GM19351 (cell line): Measurements from ENCODE around the gene FRMD4B.

ENCODE experiments used
- ATAC-seq: cut with Tn5 transposase; IDR thresholded peaks from one replicate; pipeline ENCODE4 v1.9.1; 2021; ENCODE audit warnings: mild to moderate bottlenecking, moderate library complexity; ENCODE audit not compliant: unreplicated experiment

The FRMD4B gene

DNA sequence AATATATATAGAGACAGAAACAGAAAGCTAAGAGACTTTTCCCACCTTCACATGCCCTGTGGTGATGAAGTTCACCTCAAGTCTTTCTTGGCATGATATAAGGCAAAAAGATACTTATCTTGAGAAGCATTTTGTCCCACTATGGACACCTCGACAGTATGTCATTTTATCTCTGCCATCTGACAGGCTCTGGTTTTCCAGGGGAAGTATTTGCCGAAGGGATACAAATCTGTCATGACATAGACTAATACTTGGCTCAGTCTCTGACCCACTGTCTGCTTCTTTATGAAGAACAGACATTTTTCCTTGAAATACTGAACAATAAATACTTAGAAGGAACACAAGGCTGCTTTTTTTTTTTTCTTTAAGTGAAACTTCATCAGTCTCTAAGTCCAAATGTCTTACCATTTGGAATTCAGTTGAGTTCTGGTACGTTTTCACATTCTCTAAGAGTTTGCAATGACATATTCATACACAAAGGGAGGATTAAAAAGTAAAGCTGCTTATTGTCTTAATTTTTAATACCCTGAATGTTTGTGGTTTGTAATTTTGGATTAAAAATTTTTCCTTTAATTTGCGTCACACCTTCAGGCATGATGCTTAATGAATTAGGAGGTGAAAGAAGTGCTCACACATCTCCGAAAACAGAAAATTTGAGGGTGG lies 175.7 kb downstream of the FRMD4B start:
- no peak for ATAC-seq

DNA sequence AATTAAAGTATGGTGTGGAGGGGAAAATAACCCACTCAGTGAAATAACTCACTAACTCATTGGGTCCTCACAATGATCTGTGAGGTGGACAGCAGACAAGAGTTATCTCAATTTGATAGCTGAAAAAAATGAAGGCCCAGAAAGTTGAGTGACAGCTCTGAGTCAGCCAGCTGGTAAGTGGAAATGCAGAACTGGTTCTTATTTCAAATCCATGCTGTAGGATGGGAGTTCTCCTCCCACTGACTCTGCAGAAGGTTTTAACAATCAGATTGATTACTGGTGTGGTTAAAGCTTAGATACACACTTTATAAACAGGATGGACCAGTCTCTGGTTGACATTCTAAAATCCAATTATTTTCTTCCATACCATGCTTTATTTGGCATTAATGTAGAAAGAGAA lies 176.5 kb downstream of the FRMD4B start:
- ATAC-seq: no peak

DNA sequence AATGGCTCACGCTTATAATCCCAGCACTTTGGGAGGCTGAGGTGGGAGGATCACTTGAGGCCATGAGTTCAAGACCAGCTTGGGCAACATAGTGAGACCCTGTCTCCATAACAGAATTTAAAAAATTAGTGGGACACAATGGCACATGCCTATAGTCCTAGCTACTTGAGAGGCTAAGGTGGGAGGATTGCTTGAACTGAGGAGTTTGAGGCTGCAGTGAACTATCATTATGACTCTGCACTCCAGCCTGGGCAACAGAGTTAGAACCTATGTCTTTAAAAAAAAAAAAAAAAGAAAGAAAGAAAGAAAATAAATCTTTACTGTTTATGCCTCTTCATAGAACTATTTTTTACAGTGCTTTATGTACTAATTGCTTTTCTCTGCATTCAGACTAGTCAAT lies 178.9 kb downstream of the FRMD4B start:
- ATAC-seq: no peak

DNA sequence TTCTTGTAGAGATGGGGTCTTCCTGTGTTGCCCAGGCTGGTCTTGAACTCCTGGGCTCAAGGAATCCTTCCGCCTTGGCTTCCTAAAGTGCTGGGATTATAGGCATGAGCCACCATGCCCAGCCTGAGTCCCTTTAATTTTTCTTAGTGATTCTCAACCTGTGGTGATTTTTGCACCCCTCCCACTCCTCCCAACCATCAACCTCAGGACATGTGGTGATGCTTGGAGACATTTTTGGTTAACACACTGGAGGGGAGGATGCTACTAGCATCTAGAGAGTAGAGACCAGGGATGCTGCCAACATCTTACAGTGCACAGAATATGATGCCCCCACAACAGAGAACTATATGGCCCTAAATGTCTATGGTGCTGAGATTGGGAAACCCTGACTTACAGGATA lies 180.5 kb downstream of the FRMD4B start:
- ATAC-seq: no peak

DNA sequence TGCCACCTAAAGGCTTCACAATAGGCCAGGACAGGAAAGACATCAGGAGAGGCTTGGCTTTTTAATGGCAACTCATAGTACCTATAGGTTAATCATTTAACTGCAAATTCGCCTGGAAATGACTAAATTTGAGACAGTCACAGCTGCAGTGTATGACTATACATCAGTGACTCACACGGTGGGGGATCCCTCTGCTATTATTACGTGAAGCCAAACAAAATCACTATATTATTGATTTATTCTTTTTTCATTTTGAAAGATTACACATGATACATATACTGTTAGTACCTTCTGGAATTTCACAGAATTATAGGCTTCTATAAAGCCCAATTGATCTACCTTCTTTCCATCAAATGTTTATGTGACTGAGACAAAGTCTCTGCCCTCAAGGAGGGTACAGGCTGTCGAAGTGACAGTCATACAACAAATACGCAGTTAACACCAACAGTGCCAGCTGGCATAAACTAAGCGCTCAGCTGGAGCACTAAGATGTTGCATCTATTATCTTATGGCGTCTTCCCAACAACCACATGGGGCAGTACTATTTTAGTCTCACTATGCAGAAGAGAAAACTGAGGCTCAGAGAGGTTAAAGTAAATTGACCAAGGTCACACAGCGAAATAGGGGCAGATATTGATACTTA lies 181.5 kb downstream of the FRMD4B start:
- ATAC-seq: peak; percentile 79

DNA sequence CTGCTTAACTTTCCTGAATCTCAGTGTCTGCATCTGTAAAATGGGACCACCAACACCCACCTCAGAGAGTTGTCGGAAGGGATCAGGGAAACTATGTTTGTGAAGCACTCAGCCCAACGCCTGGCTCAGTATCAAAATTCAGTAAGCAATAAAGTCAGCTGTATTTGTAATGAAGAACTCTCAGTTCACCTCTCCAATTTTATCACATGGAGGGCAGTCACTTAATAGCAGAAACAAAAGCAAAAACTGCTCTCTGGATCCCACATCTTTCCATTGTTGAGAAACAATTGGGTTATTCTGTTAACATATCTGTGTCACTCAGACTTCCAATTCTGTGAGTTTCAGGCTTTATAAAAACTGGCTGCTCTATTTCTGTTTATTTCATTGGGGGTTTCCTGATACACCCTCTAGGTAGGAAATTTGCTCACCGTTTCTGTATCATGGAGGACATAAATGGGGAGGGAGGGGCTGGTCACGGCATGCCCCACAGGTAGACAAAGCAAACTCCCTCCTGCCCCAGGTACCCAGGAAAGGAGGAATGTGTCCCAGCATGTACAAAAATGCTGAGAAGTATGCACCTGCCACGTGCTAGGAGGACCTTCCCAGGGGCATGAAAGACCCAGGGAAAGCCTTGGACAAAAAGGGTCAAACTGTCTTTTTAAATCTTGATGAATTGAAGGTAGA lies 182.1 kb downstream of the FRMD4B start:
- no peak for ATAC-seq

DNA sequence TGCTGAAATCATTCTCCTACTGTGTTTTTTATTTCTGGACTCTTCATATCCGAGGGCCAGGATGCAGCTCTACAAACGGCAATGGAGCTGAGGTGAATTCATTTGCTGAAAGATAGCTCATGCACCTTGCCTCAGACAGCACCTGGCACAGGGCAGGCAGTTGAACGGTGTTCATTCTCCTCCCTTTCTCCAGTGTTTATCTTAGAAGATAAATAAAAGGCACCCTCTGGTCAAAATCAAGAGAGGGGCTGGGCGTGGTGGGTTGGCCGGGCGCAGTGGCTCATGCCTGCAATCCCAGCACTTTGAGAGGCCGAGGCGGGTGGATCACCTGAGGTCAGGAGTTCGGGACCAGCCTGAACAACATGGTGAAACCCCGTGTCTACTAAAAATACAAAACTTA lies 184.2 kb downstream of the FRMD4B start:
- ATAC-seq: no peak

DNA sequence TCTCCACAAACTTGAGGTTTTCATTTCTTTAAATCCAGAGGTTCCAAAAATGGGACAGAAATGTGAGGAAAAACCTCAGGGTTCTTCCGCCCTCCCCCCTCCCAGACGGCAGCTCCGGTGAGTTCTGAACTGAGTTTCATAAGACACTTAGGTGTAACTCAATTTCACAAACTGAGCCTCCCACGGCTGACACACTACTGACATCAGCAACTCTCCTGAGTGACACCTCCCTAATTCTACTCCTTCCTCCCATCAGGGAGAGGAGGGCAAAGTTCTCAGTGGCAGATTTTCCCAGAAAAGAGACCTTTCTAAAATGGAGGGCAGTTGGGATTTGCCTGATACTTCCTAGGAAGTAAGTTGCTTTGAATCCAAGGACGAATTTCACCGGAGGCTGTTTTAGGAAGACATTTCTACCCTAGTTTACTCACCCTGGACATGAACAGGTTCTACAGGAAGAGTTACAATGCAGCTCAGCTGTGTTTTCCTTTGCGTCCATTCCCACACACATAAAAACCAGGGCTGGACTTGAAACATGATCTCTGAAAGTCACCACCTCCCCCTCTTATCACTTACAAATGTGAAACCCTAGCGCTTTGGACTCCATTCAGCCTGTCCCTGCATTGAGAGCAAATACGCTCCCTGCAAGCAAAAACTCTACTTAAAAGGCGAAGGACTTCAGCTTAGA lies 185.4 kb downstream of the FRMD4B start:
- ATAC-seq: no peak

DNA sequence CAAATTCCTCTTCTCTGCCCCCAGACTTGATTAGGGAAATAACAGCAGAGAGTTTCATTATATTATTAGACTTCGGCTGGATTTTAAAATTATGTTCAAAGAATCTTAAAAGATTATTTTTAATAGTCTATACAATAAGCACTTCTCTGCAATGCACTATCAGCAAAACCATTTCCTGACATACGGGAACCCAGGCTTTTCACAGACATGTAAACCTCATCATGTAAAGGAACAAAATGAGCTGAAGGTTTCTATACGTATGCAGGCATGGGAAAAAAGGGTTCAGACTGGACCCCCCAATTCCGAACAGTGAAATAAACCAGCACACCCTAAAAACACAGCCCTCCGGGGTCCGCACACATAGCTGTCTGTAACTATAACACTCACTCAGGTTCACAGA lies 185.9 kb downstream of the FRMD4B start:
- ATAC-seq: no peak

DNA sequence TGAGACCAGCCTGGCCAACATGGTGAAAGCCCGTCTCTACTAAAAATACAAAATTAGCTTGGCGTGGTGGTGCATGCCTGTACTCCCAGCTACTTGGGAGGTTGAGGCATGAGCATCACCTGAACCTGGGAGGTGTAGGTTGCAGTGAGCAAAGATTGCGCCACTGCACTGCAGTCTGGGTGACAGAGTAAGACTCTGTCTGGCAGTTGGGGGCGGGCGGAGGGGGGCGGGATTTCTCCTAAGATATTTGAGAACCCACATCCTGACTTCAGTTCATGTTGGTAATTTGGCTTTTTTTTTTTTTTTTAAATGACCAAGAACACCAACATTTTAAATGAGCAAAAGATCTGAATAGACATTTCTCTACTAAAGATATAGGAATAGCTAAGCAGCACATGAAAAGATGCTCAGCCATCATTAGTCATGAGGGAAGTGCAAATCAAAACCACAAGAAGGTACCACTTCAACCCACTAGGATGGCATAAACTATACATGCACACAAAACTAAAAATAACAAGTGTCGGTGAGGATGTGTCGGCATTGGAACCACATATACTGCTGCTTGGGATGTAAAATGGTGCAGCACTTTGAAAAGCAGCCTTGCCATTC lies 187.9 kb downstream of the FRMD4B start:
- ATAC-seq: no peak

DNA sequence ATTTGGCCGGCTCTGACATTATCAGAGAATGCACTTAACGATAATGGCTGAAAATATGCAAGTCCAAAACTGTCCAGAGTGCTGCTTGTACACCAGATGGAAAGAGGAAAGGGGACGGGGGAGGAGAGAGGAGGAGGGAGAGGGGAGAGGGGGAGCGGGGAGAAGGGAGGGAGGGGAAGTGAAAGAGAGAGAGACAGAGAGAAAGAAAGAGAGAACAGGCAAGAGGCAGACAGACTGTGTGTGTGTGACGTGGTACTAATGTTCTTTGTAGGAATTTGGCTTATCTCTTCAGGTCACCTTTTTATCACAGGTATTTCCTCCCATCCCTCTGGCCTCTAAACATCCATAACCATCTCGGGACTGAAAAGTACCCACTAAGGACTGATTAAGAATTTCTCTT lies 188.4 kb downstream of the FRMD4B start:
- ATAC-seq: no peak

DNA sequence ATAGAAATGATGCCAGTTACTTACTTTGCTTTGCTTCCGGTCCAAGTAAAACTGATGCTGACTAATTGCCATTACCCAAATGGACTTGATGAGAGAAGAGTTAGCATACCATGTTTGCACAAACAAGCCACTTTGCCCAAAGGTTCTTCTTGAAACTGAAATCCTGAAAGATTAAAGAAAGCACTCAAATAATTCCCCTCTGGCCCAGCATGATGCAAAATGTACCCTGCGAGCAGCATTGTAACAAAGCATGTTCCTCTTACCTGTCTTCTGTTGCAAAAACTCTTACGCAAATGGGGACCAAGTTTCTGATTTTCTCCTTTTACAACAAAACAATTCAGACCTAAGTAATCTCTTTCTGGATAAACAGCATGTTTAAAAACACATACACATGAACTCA lies 189.0 kb downstream of the FRMD4B start:
- no peak for ATAC-seq

DNA sequence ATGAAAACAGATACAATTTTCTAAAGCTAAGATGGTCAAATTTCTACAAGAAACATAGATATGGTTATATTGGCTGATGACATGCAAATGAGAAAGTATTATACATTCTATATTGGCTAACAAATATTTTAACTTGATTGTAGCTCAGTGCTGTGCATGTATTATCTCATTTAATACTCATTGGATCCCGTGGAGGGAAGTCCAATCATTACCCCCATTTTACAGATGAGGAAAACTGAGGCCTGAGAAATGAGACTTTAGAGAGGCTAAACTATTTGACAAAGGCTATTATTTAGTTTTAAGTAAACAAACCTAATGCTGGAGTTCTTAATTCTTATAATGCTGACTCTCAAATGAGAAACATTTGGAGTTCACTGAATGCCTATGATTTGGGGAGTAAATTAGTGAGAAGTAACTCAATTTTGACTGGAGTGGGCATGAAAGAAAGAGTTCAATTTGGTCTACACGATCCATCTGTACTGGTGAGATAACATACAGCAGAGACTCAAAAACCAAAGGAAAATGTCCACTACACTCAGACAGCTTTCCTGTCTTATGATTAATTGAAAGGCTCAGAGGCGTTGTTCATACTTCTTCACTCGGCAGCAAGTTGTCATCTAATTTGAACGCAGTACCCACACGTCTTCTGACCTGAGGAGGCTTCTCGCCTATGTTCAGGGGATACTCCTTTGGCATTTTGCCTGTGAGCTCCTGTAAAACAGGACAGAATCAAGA lies 191.3 kb downstream of the FRMD4B start:
- no peak for ATAC-seq

DNA sequence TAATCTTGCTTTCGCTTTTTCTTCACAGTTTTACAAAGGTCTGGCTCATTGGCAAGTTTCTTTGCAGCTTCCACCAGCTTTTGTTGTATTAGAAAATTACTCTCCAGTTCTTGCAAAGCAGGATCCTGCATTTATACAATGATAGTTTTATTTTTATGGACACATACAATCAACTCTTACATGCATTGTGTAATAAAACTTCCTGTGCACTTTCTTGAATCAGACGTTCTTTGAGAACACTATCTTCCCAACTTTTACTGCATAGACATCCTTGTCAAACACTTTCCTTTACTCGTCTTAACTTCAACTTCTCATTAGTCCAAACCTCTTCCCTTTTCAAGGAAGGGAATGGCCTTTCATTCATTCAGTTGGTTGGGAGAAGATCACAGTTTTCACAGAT lies 192.1 kb downstream of the FRMD4B start:
- ATAC-seq: no peak

DNA sequence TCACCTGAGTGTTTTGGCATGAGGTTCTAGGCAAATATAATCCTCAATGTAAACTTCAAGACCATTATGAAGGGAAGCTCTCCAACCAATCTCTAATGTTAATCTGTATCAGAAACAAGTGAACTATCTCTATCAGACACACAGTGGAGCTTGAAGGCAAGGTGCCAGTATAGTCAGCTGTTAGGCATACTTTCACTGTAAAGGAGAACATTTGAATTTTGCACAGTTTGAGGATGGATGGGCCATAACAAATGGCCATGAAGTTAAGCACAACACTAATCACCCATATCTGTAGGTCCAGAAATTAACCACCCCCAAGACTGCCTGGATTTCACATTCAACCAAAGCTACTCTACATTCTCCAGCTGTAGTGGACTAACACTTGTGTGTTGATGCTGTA lies 194.4 kb downstream of the FRMD4B start:
- ATAC-seq: no peak

DNA sequence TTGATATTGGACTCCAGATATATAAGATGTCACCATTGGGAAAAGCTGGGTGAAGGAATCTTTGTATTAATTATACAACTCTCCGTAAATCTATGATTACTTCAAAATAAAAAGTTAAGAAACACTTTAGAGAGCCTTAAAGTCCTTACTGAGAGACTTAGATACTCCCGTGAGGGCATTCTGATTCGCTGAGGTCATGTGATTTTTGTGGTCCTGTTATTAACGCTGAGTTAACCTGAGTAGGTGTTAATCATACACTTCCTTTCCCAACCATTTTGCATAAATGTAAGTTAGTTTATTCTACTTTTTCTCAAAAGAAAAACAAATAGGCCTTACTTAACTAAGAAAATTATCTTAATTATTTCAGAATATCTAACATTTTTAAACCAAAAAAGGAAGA lies 196.4 kb downstream of the FRMD4B start:
- no peak for ATAC-seq

DNA sequence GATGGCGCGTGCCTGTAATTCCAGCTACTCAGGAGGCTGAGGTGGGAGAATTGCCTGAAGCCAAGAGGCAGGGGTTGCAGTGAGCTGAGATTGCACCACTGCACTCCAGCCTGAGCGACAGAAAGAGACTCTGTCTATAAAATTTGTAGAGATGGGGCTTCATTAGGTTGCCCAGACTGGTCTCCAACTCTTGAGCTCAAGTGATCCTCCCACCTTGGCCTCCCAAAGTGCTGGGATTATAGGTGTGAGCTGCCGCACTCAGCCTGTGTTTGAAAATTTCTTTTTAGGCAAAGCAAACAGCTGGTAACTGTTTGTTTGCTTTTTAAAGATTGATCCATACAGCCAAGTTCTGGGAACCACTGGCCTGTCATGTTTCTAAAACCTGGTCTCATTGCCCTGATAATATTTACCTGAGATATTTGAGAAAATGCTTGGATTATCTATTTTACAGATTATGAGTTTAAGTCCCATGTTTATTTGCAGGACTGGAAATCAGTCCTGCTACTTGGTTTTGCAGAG lies 199.3 kb downstream of the FRMD4B start:
- no peak for ATAC-seq

DNA sequence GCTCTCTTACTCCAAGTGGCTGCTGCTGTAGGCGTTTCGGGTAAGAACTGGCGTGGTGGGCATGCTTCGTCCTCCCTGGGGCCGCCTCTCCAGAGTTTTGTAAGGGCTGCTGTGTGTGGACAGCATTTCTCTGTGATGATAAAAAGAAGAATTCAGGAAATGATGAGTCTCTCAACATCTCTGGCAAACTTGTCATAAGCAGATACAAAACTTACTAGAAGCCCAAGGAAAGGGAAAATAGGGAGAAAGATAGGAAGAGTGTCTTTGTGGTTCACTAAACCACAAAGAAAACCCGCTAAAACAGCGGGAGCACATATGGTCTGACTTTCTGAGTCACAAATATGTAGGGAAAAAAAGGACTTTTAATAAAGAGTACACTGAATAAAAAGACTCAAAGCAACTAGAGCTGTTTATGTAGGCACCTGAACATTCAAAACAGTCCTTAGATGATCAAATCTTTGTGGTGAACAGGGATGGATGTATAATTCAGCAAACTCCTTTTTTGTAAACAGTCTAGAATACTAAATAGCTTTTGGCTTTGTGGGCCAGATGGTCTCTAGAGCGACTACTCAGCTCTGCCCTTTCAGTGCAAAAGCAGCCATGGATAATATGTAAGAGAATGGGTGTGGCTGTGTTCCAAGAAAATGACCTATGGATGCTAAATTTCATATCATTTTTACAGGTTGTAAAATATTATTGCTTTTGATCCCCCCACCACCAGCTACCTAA lies 203.1 kb downstream of the FRMD4B start:
- ATAC-seq: no peak

DNA sequence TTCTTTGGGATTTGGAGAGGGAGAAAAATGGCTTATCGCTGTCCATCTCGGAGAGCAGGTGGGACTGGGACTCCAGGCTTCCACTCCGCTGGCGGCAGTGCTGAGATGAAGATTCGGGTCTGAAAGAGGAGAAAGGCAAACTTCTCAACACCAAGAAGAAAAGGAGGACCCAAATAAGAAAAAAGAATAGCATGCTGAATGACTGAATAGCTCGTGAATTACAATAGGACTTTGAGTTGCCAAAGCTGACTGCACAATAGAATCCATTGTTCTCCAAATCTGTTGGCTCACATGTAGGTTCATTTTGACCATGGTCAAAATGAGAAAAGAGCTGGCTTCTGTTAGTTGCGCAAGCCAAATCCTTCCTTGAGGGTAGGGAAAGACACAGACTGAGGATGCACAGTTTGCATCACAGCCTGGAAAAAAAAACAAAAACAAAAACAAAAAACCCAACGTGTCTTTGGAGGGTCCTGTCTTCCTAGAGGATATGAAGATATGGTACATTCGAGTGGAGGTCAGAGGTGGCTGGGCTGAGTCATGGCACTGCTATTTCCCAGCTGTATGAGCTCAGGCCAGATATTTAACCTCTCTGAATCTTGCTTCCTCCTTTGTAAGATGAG lies 204.2 kb downstream of the FRMD4B start:
- ATAC-seq: no peak
